HG03139 (cell line): ENCODE results near the gene P4HA1.
"Not testable (repeated sequence)": the region's sequence is repeated elsewhere in the genome, so short reads cannot be mapped to it uniquely, and the experiment has no call there.

Experiments
- ATAC-seq: cut with Tn5 transposase; IDR thresholded peaks from one replicate; pipeline ENCODE4 v1.9.1; 2021; ENCODE audit not compliant: unreplicated experiment

P4HA1 gene

GRCh38 chr10:73043766-73044377 is 52.8 kb downstream of the P4HA1 start:
- no peak for ATAC-seq

GRCh38 chr10:73043319-73043718 is 53.3 kb downstream of the P4HA1 start:
- ATAC-seq: no peak

- no peak for ATAC-seq
Observed at GRCh38 chr10:73042130-73042529, 54.5 kb downstream of the P4HA1 start.

GRCh38 chr10:73039635-73040034 is 57.0 kb downstream of the P4HA1 start:
- no peak for ATAC-seq

- ATAC-seq: not testable (repeated sequence)
Observed at GRCh38 chr10:73036285-73036684, 60.4 kb downstream of the P4HA1 start.

- ATAC-seq: no peak
Observed at GRCh38 chr10:73032536-73032935, 64.1 kb downstream of the P4HA1 start.

- not testable (repeated sequence) for ATAC-seq
Observed at GRCh38 chr10:73026623-73027022, 70.0 kb downstream of the P4HA1 start.

- ATAC-seq: not testable (repeated sequence)
Observed at GRCh38 chr10:73023455-73024070, 73.1 kb downstream of the P4HA1 start.

- not testable (repeated sequence) for ATAC-seq
Observed at GRCh38 chr10:73022961-73023360, 73.7 kb downstream of the P4HA1 start.

GRCh38 chr10:73021538-73022164 is 75.0 kb downstream of the P4HA1 start:
- not testable (repeated sequence) for ATAC-seq

- no peak for ATAC-seq
Observed at GRCh38 chr10:73021050-73021449, 75.6 kb downstream of the P4HA1 start.

GRCh38 chr10:73019100-73019499 is 77.6 kb downstream of the P4HA1 start:
- ATAC-seq: no peak

GRCh38 chr10:73018632-73019031 is 78.0 kb downstream of the P4HA1 start:
- no peak for ATAC-seq

GRCh38 chr10:73017955-73018480 is 78.6 kb downstream of the P4HA1 start:
- no peak for ATAC-seq

GRCh38 chr10:73015779-73016178 is 80.9 kb downstream of the P4HA1 start:
- ATAC-seq: no peak

GRCh38 chr10:73003822-73004221 is 92.8 kb downstream of the P4HA1 start:
- no peak for ATAC-seq

- ATAC-seq: no peak
Observed at GRCh38 chr10:73000973-73001372, 95.7 kb downstream of the P4HA1 start.

GRCh38 chr10:72997099-72997498 is 99.6 kb downstream of the P4HA1 start:
- ATAC-seq: no peak

GRCh38 chr10:72995459-72995858 is 101.2 kb downstream of the P4HA1 start:
- ATAC-seq: not testable (repeated sequence)

- not testable (repeated sequence) for ATAC-seq
Observed at GRCh38 chr10:72989771-72990170, 106.9 kb downstream of the P4HA1 start.

- ATAC-seq: not testable (repeated sequence)
Observed at GRCh38 chr10:72984618-72985017, 112.0 kb downstream of the P4HA1 start.

GRCh38 chr10:72981882-72982529 is 114.7 kb downstream of the P4HA1 start:
- ATAC-seq: no peak
